HCT116 (cell line): ENCODE measurements around the gene TOM1L1.

Experiments used
- CEBPB ChIP-seq: IDR thresholded peaks from 2 replicates; pipeline ENCODE4 v1.6.1; 2012; ENCODE audit warnings: low read depth
- EZH2 ChIP-seq: fragments of 200-600 bp; sonication (generic); IDR thresholded peaks from 2 replicates; pipeline ENCODE4 v1.6.1; 2017; ENCODE audit warnings: antibody characterized with exemption, mixed run types
- POLR2A ChIP-seq: IDR thresholded peaks from 2 replicates; pipeline ENCODE4 v1.7.0; 2011; ENCODE audit warnings: borderline replicate concordance; ENCODE audit not compliant: insufficient read depth, insufficient read length; ENCODE audit errors: extremely low read depth
- POLR2AphosphoS5 ChIP-seq: IDR thresholded peaks from 2 replicates; pipeline ENCODE4 v1.6.1; 2011; ENCODE audit warnings: mild to moderate bottlenecking, low read depth, low read length, moderate library complexity
- SIN3A ChIP-seq: IDR thresholded peaks from 2 replicates; pipeline ENCODE4 v1.6.1; 2012; ENCODE audit warnings: low read depth
- TCF7L2 ChIP-seq: IDR thresholded peaks from 2 replicates; pipeline ENCODE4 v1.7.0; 2011; ENCODE audit warnings: borderline replicate concordance, inconsistent platforms; ENCODE audit not compliant: insufficient read depth, insufficient read length; ENCODE audit errors: extremely low read depth
- ZFX ChIP-seq: fragments of 450-650 bp; IDR thresholded peaks from 2 replicates; pipeline ENCODE4 v1.6.1; 2017
- TF ChIP-seq, protein P1 (sequence below), 3 experiments: fragments of 200-600 bp in 1 of 3; sonication (generic) in 1 of 3; IDR thresholded peaks in 2 of 3; conservative IDR thresholded peaks in 1 of 3; 2 replicates each; pipeline ENCODE4 v1.5.1; 2012 to 2017; ENCODE audit warnings: low read depth in 2 of 3, low read length in 2 of 3, antibody characterized with exemption in 1 of 3, borderline replicate concordance in 1 of 3, control low read depth in 1 of 3, mild to moderate bottlenecking in 1 of 3, mixed read lengths in 1 of 3, mixed run types in 1 of 3, moderate library complexity in 1 of 3; ENCODE audit not compliant: insufficient read depth in 1 of 3
- TF ChIP-seq, protein P2 (sequence below): IDR thresholded peaks from 2 replicates; pipeline ENCODE4 v1.6.1; 2012
- TF ChIP-seq, protein P3 (sequence below): IDR thresholded peaks from 2 replicates; pipeline ENCODE4 v1.6.1; 2011; ENCODE audit warnings: mild to moderate bottlenecking, low read length, moderate library complexity; ENCODE audit not compliant: insufficient replicate concordance; ENCODE audit errors: extremely low read depth
- TF ChIP-seq, protein P4 (sequence below): IDR thresholded peaks from 2 replicates; pipeline ENCODE4 v1.6.1; 2012; ENCODE audit warnings: low read depth
- TF ChIP-seq, protein P5 (sequence below): IDR thresholded peaks from 2 replicates; pipeline ENCODE4 v1.6.1; 2012

DNA sequence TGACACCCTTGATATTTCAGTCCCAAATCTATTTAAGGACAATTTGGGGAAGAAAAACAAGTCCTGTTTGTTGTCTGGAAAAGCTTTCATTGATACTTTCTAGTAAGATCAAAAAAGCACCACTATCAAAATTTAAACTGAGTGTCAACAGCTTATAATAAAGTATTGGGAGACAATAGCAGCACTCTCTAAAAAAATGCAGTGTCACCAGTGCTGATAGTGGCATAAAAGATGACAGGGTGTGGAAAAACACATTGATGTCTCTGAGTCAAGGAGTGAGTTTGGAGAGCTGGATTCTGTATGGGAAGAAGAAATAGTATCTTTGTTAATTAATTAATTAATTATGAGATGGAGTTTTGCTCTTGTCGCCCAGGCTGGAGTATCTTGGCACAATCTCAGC is 8.3 kb upstream of the TOM1L1 start:
- TF ChIP-seq, protein P1, sequence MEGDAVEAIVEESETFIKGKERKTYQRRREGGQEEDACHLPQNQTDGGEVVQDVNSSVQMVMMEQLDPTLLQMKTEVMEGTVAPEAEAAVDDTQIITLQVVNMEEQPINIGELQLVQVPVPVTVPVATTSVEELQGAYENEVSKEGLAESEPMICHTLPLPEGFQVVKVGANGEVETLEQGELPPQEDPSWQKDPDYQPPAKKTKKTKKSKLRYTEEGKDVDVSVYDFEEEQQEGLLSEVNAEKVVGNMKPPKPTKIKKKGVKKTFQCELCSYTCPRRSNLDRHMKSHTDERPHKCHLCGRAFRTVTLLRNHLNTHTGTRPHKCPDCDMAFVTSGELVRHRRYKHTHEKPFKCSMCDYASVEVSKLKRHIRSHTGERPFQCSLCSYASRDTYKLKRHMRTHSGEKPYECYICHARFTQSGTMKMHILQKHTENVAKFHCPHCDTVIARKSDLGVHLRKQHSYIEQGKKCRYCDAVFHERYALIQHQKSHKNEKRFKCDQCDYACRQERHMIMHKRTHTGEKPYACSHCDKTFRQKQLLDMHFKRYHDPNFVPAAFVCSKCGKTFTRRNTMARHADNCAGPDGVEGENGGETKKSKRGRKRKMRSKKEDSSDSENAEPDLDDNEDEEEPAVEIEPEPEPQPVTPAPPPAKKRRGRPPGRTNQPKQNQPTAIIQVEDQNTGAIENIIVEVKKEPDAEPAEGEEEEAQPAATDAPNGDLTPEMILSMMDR (IDR thresholded peaks at IDR 0.05 in 2 of 3, conservative IDR thresholded peaks at IDR 0.05 in 1 of 3; ENCODE audit: borderline replicate concordance in 1 of 3, insufficient read depth in 1 of 3, low read depth in 2 of 3, low read length in 2 of 3), result no peak
- TF ChIP-seq POLR2A, result no peak
- TF ChIP-seq, protein P2, sequence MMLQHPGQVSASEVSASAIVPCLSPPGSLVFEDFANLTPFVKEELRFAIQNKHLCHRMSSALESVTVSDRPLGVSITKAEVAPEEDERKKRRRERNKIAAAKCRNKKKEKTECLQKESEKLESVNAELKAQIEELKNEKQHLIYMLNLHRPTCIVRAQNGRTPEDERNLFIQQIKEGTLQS, result no peak
- TF ChIP-seq POLR2AphosphoS5, result no peak
- TF ChIP-seq ZFX, result no peak
- TF ChIP-seq, protein P3, sequence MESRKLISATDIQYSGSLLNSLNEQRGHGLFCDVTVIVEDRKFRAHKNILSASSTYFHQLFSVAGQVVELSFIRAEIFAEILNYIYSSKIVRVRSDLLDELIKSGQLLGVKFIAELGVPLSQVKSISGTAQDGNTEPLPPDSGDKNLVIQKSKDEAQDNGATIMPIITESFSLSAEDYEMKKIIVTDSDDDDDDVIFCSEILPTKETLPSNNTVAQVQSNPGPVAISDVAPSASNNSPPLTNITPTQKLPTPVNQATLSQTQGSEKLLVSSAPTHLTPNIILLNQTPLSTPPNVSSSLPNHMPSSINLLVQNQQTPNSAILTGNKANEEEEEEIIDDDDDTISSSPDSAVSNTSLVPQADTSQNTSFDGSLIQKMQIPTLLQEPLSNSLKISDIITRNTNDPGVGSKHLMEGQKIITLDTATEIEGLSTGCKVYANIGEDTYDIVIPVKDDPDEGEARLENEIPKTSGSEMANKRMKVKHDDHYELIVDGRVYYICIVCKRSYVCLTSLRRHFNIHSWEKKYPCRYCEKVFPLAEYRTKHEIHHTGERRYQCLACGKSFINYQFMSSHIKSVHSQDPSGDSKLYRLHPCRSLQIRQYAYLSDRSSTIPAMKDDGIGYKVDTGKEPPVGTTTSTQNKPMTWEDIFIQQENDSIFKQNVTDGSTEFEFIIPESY, result no peak
- TF ChIP-seq, protein P4, sequence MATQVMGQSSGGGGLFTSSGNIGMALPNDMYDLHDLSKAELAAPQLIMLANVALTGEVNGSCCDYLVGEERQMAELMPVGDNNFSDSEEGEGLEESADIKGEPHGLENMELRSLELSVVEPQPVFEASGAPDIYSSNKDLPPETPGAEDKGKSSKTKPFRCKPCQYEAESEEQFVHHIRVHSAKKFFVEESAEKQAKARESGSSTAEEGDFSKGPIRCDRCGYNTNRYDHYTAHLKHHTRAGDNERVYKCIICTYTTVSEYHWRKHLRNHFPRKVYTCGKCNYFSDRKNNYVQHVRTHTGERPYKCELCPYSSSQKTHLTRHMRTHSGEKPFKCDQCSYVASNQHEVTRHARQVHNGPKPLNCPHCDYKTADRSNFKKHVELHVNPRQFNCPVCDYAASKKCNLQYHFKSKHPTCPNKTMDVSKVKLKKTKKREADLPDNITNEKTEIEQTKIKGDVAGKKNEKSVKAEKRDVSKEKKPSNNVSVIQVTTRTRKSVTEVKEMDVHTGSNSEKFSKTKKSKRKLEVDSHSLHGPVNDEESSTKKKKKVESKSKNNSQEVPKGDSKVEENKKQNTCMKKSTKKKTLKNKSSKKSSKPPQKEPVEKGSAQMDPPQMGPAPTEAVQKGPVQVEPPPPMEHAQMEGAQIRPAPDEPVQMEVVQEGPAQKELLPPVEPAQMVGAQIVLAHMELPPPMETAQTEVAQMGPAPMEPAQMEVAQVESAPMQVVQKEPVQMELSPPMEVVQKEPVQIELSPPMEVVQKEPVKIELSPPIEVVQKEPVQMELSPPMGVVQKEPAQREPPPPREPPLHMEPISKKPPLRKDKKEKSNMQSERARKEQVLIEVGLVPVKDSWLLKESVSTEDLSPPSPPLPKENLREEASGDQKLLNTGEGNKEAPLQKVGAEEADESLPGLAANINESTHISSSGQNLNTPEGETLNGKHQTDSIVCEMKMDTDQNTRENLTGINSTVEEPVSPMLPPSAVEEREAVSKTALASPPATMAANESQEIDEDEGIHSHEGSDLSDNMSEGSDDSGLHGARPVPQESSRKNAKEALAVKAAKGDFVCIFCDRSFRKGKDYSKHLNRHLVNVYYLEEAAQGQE, result no peak
- TF ChIP-seq EZH2, result no peak
- TF ChIP-seq, protein P5, sequence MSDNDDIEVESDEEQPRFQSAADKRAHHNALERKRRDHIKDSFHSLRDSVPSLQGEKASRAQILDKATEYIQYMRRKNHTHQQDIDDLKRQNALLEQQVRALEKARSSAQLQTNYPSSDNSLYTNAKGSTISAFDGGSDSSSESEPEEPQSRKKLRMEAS, result no peak
- TF ChIP-seq TCF7L2, result no peak
- TF ChIP-seq CEBPB, result no peak
- TF ChIP-seq SIN3A, result no peak
